ENCODE measurements around the gene DGKG.

The DGKG gene

DNA sequence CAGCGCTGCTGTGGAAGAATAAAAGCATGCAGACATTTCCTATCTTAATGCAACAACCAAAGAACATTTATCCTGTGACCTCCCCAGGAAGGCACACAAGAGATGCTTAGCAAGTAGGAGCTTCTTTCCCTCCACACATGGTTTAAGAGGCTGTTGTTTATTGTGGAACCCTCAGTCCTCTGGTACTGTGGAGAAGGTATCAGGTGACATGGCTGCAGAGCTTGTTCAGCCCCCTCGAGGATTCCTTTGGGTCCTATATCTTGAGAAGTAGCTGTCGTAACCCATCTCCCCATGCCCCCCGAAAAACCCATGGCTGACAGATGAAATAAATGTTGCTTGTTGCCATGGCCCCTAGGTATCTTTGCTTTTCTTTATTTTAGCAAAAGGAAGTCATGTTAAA lies 232.8 kb downstream of the DGKG start:
- Histone ChIP-seq H3K27me3 (no peaks in the 10 kb centered on the region), H3K4me3 (ENCODE audit: low read depth, low read length) (no peak overlapping the region), H3K4me1 (no peaks in the 10 kb centered on the region), H3K9me3 (no peaks in the 10 kb centered on the region), H3K36me3 (no peaks in the 10 kb centered on the region)
- DNase-seq: no peak
- TF ChIP-seq, protein P1, sequence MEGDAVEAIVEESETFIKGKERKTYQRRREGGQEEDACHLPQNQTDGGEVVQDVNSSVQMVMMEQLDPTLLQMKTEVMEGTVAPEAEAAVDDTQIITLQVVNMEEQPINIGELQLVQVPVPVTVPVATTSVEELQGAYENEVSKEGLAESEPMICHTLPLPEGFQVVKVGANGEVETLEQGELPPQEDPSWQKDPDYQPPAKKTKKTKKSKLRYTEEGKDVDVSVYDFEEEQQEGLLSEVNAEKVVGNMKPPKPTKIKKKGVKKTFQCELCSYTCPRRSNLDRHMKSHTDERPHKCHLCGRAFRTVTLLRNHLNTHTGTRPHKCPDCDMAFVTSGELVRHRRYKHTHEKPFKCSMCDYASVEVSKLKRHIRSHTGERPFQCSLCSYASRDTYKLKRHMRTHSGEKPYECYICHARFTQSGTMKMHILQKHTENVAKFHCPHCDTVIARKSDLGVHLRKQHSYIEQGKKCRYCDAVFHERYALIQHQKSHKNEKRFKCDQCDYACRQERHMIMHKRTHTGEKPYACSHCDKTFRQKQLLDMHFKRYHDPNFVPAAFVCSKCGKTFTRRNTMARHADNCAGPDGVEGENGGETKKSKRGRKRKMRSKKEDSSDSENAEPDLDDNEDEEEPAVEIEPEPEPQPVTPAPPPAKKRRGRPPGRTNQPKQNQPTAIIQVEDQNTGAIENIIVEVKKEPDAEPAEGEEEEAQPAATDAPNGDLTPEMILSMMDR (IDR thresholded peaks at IDR 0.05; ENCODE audit: low read depth, low read length): no peak

DNA sequence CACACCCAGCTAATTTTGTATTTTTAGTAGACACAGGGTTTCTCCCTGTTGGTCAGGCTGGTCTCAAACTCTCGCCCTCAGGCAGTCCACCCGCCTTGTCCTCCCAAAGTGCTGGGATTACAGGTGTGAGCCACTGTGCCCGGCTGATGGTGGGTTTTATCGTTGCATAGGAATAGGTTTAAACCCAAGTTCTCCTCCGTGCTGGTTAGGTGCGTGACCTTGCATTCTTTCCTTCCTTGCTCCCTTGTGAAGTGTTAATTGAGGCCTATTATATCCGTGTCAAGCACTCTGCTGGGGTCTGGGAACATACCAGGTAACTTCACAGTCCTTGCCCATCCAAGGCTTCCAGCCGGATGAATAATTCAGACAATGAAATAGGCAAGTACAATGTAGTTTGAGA lies 233.9 kb downstream of the DGKG start:
- no peak overlapping the region for H3K4me3 ChIP-seq (ENCODE audit: low read depth, low read length)
- H3K4me1 ChIP-seq: no peaks in the 10 kb centered on the region; the same call in 1 of the 2 replicates
- no peak for DNase-seq
- no peaks in the 10 kb centered on the region for H3K27me3 ChIP-seq
- H3K36me3 ChIP-seq: no peaks in the 10 kb centered on the region
- TF ChIP-seq, protein P1 (IDR thresholded peaks at IDR 0.05; ENCODE audit: low read depth, low read length): no peak
- H3K9me3 ChIP-seq: no peaks in the 10 kb centered on the region

DNA sequence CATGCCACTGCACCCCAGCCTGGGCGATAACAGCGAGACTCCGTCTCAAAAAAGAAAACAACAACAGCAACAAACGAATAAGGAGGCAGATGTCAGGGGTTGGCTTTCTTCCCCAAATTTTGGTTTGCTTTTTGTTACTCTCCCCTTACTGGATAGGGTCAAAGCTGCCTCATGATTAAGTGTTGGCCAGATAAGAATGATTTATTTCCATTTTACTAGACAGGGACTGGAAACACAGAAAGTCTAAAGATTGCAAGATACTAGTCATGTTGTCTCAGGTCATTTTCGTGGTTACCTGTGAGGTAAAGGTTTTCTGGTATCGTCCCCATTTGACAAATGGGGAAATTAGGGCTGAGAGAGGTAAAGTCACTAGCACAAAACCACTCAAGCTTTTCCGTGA lies 234.6 kb downstream of the DGKG start:
- no peaks in the 10 kb centered on the region for H3K27me3 ChIP-seq
- no peak overlapping the region for H3K4me3 ChIP-seq (ENCODE audit: low read depth, low read length)
- DNase-seq: no peak
- H3K9me3 ChIP-seq: no peaks in the 10 kb centered on the region
- no peaks in the 10 kb centered on the region; the same call in none of the 2 replicates for H3K4me1 ChIP-seq
- H3K36me3 ChIP-seq: no peaks in the 10 kb centered on the region
- TF ChIP-seq, protein P1 (IDR thresholded peaks at IDR 0.05; ENCODE audit: low read depth, low read length): no peak

DNA sequence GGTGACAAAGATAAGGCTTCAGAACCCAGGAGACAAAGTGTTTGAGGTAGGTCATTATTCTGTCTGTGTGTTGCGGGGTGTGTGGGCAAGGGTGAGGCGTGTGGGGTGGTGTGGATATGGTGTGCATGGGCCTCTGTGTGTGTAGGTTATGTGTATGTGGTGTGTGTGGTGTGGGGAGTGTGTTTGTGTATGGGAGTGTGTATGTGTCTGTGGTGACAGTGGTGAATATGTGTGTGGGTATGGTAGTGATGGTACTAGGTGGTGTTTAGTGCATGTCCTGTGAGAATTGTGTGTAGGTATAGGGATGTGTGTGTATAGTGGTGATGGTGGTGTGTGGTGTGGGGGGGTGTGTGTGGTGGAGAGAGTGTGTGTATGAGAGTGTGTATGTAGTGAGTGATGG lies 236.9 kb downstream of the DGKG start:
- H3K9me3 ChIP-seq: no peaks in the 10 kb centered on the region
- no peak overlapping the region for H3K4me3 ChIP-seq (ENCODE audit: low read depth, low read length)
- TF ChIP-seq, protein P1 (IDR thresholded peaks at IDR 0.05; ENCODE audit: low read depth, low read length): no peak
- no peaks in the 10 kb centered on the region for H3K27me3 ChIP-seq
- no peaks in the 10 kb centered on the region; the same call in none of the 2 replicates for H3K4me1 ChIP-seq
- DNase-seq: no peak
- H3K36me3 ChIP-seq: no peaks in the 10 kb centered on the region

DNA sequence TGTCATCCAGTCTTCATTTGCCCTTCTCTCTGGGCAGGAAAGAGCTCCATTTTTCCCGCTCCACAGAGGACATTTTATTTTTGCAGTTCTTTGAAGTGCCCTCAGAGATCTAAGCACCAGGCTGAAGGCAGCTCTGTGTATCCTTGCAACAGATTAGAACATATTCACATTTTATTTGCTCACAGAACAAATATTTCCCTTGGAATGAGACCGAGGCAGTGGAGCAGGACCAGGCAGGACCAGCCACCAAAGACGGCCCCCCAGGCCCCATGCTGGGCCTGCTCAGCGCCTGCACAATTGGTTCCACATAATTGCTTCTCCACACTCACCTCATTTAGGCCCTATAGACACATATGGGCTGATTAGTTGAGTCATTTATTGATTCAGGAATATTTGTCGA lies 237.4 kb downstream of the DGKG start:
- Histone ChIP-seq H3K36me3 (no peaks in the 10 kb centered on the region), H3K9me3 (no peaks in the 10 kb centered on the region), H3K4me1 (no peaks in the 10 kb centered on the region; the same call in none of the 2 replicates), H3K27me3 (no peaks in the 10 kb centered on the region), H3K4me3 (ENCODE audit: low read depth, low read length) (no peak overlapping the region)
- DNase-seq: no peak
- TF ChIP-seq, protein P1 (IDR thresholded peaks at IDR 0.05; ENCODE audit: low read depth, low read length): no peak

DNA sequence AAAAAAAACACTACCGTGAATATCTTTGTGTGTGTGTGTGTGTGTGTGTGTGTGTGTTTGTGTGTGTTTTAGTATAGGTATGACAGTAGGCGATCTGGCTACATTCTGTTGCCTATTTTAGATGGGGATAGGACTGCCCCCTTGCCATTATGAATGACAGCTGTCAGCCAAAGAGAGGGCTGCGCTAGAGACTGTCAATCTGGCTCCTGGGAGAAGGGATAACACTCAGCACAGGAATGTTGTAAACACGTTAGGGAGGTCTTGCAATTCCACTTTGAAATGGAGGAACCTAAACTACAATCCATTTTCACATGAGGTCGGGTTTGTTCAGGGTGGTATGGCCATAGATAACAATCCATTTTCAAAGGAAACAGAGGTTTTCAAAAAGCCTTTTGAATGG lies 239.0 kb downstream of the DGKG start:
- H3K27me3 ChIP-seq: no peaks in the 10 kb centered on the region
- DNase-seq: no peak
- no peaks in the 10 kb centered on the region for H3K9me3 ChIP-seq
- TF ChIP-seq, protein P1 (IDR thresholded peaks at IDR 0.05; ENCODE audit: low read depth, low read length): no peak
- H3K4me1 ChIP-seq: no peaks in the 10 kb centered on the region; the same call in none of the 2 replicates
- H3K4me3 ChIP-seq (ENCODE audit: low read depth, low read length): no peak overlapping the region
- no peaks in the 10 kb centered on the region for H3K36me3 ChIP-seq

Measured in BE2C (cell line).